Esophagus muscularis mucosa (tissue), 3 donors: ENCODE data around the gene EMC8.

ENCODE experiments used
- POLR2A ChIP-seq: fragments of 450-650 bp; IDR thresholded peaks from one replicate; pipeline ENCODE4 v1.6.1; 2017; ENCODE audit warnings: antibody characterized with exemption, moderate library complexity, mild to moderate bottlenecking, low read depth
- TF ChIP-seq, protein P1 (sequence below), 3 experiments: fragments of 200-600 bp in 2 of 3; fragments of 450-650 bp in 1 of 3; sonication (generic) in 2 of 3; IDR thresholded peaks; one replicate each; pipeline ENCODE4 v1.5.1; 2017 to 2019; ENCODE audit warnings: antibody characterized with exemption in 3 of 3, mild to moderate bottlenecking in 2 of 3, moderate library complexity in 1 of 3

DNA sequence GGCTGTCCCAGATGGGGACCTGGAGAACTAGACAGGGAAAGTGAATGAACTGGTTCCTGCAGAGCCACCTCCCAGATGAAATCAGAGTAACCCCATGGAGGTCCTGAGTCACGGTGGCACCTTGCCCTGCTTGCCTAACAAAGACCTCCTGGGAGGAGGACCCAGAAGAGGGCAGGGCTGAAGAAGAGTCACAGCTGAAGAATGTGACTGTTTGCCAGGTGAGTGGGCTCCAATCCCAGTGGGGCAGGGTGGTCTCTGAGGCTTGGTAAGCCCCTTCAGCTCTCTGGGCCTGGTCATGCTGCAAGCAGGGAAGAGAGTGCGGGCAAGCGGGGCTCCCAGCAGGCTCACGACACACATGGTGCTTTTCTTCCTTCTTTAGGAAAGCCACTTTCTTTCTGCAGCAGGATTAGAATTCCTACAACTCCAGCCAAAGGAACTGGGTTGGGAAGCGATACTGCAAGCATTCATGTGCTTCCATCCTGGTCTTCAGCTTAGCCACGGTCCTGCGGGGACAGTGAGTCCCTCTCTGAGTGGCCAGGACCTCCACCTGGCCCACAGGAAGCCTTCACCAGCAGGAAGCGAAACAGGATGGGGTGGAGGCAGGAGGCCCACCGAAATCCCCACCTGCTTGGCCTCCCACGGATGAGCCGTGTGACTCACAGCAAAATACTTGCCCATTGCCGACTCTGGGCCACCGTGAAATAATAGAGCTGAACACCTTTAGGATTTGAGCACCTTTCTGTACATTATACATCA lies 52.7 kb downstream of the EMC8 start:
- no peak for TF ChIP-seq POLR2A
- TF ChIP-seq, protein P1, sequence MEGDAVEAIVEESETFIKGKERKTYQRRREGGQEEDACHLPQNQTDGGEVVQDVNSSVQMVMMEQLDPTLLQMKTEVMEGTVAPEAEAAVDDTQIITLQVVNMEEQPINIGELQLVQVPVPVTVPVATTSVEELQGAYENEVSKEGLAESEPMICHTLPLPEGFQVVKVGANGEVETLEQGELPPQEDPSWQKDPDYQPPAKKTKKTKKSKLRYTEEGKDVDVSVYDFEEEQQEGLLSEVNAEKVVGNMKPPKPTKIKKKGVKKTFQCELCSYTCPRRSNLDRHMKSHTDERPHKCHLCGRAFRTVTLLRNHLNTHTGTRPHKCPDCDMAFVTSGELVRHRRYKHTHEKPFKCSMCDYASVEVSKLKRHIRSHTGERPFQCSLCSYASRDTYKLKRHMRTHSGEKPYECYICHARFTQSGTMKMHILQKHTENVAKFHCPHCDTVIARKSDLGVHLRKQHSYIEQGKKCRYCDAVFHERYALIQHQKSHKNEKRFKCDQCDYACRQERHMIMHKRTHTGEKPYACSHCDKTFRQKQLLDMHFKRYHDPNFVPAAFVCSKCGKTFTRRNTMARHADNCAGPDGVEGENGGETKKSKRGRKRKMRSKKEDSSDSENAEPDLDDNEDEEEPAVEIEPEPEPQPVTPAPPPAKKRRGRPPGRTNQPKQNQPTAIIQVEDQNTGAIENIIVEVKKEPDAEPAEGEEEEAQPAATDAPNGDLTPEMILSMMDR (IDR thresholded peaks at IDR 0.05): no peak
